ENCODE measurements around the gene APLP2.
"Not testable (repeated sequence)": the region's sequence is repeated elsewhere in the genome, so short reads cannot be mapped to it uniquely, and the experiment has no call there.

APLP2 gene

GRCh38 chr11:130191896-130192295, 122.2 kb downstream of the APLP2 start:
- no peak for DNase-seq (ENCODE audit: low read depth in 2 of 2, low spot score in 1 of 2)

GRCh38 chr11:130192845-130193267, 123.2 kb downstream of the APLP2 start:
- DNase-seq (ENCODE audit: low read depth in 2 of 2, low spot score in 1 of 2): no peak

- not testable (repeated sequence) for DNase-seq (ENCODE audit: low read depth in 2 of 2, low spot score in 1 of 2)
Observed at GRCh38 chr11:130193551-130193950, 123.9 kb downstream of the APLP2 start.

All from stimulated activated CD8-positive, alpha-beta memory T cell treated with anti-CD3 and anti-CD28 coated beads, Interleukin-4, amount 100 ng/mL, for 4 hours (primary cell).